CD4-positive, alpha-beta T cell treated with Interleukin-15 for 1 hour (primary cell): ENCODE results near the gene GRIP1.
"Not testable (repeated sequence)": the region's sequence is repeated elsewhere in the genome, so short reads cannot be mapped to it uniquely, and the experiment has no call there.

ENCODE experiments used
- DNase-seq: peaks from one replicate; pipeline ENCODE4 v3.0.0-alpha.2; 2020

GRIP1 gene

GRCh38 chr12:66516133-66516532 is 162.7 kb downstream of the GRIP1 start:
- no peak for DNase-seq

GRCh38 chr12:66514581-66514980 is 164.3 kb downstream of the GRIP1 start:
- no peak for DNase-seq

DNA sequence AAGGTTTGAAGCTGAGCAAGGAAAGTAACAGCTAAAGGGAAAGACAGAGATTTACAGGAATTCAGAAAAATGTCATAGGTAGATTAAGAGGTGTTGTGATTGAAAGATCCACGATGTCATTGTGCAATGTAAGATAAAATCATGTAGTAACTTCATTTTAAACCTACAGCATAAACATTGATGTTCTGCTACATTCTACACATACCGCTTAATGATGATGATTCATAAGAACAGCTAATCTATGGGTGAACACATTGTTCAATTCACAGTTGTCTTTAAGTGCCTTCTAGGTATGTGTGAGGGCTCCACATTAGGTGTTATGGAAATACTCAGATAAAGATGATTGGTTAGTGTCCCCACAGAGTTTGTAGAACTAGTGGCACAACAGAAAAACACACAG is 170.9 kb downstream of the GRIP1 start:
- DNase-seq: no peak

- no peak for DNase-seq
Measured at GRCh38 chr12:66503746-66504145, 175.1 kb downstream of the GRIP1 start.

- no peak for DNase-seq
Measured at GRCh38 chr12:66502911-66503310, 176.0 kb downstream of the GRIP1 start.

DNA sequence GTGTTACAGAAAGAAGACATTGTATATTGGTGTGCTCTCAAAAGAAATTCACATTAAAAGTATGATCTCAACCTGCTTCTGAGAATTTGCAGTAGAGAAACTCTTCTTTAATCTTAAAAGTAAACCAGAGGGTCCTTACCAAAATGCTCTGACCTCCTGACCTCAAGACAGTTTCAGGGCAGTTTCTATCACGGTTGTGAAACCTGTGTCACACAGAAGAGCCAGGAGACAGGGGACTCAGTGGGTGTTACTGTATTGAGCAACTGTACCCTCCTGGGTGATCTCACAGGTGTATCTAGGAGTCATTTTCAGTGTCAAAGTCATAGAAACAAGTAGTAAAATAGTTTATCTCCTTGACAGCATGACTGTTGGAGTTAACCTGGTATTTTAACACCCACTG is 178.0 kb downstream of the GRIP1 start:
- no peak for DNase-seq

DNA sequence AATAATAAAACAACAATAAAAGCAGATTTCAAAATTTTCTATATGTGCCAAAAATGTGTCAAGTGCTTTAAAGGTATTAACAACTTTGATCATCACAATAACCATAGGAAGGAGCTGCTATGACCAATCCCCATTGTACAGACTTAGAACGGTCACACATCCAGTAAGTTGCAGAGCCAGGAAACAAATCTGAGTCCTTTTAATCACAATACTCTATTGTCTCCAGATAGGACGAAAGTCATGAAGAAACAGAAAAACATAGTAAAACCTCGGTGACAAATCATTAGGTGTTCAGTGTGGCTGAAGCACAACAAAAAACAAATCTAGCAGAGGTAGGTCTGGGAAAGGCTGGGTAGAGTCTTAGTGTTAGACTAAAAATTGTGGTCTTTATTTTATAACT is 178.8 kb downstream of the GRIP1 start:
- no peak for DNase-seq

DNA sequence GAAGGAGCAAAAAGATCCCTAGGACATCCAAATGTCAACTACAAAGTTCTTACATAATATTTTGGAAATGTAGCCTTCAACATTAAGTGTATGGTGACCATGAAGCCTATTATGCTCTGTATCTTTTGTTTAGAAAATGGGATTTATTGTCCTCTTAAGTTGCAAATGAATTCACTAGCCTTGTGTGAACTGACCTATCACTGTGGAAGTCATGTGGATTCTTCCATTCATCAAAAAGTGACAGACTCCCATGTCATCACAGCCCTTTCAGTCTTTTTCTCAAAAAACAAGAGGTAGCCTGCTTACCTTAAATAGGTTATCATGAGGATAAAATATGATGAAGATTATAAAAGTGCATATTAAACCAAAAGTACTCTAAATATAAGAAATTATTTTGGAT is 179.9 kb downstream of the GRIP1 start:
- no peak for DNase-seq

DNA sequence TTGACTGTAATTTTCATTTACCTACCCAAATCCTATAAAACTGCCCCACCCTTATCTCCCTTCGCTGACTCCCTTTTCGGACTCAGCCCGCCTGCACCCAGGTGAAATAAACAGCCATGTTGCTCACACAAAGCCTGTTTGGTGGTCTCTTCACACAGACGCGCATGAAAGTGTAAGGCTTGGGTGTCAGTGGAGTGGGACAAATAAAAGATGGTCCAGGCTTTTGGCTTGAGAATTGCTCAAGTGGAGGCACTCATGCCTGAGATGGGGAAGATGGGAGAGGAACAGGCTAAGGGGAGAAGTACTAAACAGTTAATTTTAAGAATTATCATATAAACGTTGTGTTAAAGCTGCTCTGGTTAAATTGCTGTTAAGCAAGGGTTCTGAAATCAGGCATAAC is 180.8 kb downstream of the GRIP1 start:
- not testable (repeated sequence) for DNase-seq

DNA sequence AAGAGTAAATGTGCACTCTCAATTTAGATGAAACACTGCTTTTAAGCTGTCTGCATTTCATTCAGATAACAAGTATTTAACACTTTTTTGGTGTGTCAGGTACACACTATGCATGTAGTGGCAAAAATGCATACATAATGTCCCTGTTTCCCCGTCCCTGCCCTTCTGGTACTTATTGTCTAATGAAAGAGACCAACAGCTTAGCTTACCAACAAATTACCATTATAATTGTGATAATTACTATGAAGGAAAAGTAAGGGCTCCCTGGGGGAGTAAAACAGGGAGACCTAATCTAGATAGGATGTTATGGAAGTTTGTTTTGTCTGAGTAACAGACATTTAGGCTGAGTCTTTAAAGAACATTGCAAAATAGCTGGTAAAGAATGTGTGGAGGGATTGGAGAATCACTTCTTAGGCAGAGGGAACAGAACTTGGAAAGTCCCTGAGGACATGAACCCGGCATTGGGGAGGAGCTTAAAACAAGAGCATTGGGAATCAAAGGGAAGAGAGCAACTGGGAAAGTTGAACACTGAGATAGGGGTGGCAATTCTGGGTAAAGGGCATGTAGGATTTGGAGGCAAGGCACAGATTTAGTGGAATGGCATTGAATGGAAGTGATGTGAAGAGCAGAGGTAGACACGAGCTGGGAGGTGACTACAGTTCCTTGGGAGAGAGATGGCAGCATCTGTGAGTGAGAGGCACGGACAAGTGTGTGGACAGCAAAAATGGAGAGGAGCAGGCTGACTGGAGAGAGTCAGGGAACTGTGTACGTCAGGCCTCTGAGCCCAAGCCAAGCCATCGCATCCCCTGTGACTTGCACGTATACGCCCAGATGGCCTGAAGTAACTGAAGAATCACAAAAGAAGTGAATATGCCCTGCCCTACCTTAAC is 181.6 kb downstream of the GRIP1 start:
- no peak for DNase-seq

DNA sequence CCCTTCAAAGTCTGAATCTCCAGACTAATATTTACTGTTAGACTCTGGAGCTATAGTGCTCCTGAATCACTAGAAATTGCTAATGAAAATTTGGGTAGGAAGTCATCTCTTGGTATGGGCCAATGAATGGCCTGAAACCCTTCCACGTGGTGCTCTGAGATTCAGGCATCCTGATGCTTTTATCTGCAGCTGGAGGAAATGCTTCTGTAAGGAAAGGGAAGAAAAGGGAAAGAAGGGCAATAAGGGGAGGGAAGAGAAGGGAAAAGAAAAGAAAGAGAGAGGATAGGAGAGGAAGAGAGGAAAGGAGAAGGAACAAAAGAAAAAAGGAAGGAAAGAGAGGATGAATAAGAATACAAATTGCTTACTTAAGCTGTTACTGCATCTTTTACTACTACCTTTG is 182.3 kb downstream of the GRIP1 start:
- no peak for DNase-seq

- DNase-seq: no peak
Measured at GRCh38 chr12:66495709-66496108, 183.2 kb downstream of the GRIP1 start.

- DNase-seq: no peak
Measured at GRCh38 chr12:66493819-66494218, 185.1 kb downstream of the GRIP1 start.

GRCh38 chr12:66491853-66492252 is 187.0 kb downstream of the GRIP1 start:
- no peak for DNase-seq

DNA sequence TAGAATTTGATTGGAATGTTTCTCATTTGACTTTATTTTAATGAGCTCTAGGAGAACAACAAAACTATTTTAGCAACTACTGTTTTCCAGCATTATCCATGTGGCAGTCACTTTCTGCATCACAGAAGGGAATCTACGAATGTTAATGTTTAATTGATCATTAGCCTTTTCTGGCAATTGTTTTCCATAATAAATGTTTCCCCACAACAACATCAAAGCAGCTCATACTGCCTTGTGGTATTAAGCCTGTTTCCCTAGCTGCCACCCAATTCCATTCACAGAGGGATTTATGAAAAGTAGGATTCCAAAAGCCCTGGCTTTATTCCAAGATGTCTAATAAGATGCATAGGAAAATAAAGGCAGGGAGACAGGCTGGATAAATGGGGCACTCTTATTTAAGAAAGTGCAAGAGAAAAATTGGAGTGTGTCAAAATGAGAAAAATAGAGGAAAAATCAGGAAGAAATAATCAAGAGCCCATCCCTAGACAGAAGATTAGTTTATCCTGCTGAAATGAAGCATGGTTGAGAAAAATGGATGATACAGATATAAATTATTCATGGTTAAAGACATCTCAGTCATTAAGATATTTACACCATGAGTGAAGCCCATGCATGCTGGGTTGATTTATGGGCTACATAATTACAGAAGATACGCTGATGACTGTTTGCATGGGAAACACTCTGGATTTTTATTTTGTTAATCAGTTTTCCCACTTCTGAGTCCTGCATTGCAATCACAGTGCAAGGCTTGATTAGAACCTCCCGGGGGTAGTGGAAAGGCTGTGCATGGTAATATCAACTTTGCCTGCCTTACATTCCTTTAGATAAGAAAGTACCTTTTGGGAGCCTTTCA is 196.3 kb downstream of the GRIP1 start:
- no peak for DNase-seq

GRCh38 chr12:66467932-66468331 is 210.9 kb downstream of the GRIP1 start:
- no peak for DNase-seq

GRCh38 chr12:66461331-66461730 is 217.5 kb downstream of the GRIP1 start:
- no peak for DNase-seq

DNA sequence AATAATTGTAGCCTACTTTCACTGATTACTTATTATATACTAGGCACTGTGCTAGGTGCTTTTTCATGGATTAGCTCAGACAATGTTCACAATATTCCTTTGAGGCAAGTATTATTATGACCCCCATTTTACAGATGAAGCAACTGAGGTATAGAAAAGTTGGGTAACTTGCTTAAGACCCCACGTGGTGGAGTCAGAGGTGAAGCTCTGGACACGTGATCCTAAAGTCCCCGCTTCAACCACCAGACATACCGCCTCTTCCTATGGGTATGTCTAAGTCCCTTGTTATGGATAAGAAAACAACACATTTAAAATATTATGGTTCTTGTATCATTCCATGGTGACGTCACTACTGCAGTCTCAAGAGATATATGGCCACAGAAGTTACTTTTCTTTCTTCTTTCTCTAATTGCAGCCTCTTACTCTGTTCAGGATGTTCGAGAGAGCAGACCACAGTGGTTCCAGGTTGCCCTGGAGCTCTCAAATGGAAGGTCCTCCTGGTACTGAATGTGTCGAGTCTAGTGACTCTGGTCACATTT is 218.9 kb downstream of the GRIP1 start:
- no peak for DNase-seq

DNA sequence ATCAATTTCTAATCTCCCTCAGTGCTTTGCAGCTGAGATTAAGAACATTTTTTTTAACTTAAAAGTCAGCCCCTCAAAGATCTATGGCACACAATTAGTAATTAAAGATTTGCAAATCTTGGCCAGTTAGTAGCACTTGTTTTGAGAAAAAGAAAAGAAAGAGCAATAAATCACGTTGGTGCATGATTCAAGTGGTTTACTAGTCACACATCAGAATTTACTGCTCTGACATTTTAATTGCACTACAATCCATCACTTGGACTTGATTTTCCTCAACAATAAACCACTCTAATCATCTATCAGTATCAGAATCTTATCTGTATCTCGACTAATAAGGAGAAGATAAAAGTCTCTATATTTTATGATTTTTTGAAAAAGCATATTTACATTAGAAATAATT is 222.3 kb downstream of the GRIP1 start:
- no peak for DNase-seq

GRCh38 chr12:66453844-66454243 is 225.0 kb downstream of the GRIP1 start:
- no peak for DNase-seq

DNA sequence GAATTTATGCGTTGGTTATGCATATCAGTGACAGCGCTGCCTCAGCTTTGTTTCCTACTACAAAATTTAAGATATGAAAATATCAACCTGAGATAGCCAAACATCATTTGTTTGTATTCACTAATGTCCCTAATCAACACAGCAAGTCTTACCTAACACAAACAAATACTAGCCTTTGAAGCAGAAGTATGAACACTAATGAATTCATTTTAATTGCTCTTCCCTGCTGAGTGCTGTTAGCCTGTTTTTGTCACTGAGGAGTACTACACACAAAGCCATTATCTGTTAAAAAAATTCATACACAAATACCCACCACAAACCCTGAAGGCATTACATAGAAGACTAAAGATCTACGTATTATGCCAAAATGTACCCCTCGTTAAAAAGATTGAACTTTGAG is 225.8 kb downstream of the GRIP1 start:
- no peak for DNase-seq

DNA sequence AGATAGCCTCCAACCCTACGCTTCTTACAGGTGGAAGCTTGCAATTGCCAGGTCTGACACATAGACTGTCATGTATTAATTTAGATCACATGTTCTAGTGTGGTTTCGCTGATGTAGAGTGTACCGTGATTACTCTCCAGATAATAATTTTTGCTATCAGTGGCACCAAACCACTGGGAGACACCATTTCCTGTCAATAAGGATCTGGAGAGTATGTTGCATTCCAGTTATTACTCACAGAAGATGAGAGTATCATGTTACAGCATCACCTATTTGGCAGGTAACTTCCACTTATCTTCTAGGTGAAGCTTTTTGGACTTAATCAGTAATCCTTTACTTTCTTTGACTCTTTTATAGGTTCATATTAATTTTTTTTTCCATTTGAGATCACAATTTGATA is 229.3 kb downstream of the GRIP1 start:
- no peak for DNase-seq

DNA sequence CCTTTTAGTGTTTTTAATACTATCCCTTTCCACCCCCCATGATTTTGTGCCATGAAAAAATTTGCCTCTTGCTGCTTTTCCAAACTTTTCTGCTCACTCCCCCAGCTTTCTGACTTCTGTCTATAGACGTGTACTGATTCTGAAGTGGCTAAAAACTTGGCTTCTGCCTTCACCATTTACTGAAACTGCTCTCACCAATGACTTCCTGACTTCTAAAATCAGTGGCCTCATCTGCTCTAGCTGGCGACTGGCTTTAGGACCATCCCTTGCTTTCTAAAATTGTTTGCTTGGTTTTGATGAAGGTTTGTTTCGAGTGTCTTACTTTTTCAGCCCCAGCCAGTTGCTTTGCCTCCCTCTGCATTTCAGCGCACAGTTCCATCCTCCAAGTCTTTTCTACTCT is 231.2 kb downstream of the GRIP1 start:
- DNase-seq: no peak

DNA sequence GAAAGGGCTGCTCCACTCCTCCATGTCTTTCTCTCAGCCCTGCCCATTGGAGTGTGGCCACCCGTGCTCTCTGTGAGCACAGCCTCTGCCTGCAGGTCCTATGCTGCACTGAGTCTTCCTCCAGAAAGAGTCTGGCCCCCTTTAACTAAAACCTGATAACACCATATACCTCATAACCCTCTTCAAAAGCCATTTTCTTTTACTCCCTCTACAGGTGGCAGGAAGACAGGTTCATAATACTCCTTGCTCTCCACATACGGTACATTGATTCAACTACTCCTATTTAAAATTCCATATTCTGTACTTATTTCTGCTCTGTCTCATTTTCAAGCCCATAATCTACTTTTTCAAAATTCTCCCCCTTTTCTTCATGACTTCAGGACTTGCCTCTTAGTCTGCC is 232.6 kb downstream of the GRIP1 start:
- no peak for DNase-seq
